ENCODE data around the gene NT5E.

Gene NT5E

DNA sequence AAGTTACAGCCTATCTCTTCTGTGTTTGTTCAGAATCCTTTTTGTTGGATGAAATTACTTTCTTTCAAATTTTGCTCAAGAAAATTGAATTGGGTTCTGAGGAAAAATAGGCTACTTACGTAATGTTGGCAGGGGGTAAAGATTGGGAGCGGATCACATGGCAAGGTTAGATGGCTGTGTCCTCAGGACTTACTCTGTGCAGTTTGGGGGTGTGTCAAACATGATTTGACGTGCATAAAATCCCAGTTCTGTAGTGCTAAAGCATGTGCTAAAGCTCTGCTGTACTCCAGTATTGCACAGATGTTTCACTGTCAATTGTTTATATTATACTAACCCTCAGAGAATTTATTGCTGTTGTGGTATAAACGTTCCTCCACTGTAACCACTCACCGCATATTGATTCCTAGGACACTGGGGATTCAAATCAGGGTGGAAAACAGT is 2.6 kb downstream of the NT5E start:
- TF ChIP-seq, protein P1, sequence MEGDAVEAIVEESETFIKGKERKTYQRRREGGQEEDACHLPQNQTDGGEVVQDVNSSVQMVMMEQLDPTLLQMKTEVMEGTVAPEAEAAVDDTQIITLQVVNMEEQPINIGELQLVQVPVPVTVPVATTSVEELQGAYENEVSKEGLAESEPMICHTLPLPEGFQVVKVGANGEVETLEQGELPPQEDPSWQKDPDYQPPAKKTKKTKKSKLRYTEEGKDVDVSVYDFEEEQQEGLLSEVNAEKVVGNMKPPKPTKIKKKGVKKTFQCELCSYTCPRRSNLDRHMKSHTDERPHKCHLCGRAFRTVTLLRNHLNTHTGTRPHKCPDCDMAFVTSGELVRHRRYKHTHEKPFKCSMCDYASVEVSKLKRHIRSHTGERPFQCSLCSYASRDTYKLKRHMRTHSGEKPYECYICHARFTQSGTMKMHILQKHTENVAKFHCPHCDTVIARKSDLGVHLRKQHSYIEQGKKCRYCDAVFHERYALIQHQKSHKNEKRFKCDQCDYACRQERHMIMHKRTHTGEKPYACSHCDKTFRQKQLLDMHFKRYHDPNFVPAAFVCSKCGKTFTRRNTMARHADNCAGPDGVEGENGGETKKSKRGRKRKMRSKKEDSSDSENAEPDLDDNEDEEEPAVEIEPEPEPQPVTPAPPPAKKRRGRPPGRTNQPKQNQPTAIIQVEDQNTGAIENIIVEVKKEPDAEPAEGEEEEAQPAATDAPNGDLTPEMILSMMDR (IDR thresholded peaks at IDR 0.05; ENCODE audit: borderline replicate concordance, insufficient read depth, low read depth, low read length), result no peak
- H3K4me3 ChIP-seq (ENCODE audit: low read depth, low read length), result no peak overlapping the region

DNA sequence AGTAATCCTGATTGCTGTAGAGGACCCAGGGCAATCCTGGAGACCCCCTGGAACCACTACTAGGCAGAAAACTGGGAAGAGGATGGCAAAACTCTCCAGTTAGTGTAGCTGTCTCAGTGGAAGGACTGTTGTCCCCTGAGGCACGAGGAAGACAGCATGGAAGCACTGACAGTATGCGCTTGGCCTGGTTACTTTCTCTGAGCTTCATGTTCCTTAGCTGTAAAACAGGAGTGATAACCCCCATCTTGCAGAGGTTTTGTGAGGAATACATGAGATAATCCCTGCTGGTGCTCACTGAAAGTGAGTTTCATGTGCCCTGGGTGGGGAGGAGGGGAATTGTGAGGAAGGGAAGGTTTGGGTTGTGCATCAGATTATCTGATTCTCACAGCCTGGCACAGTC is 3.2 kb downstream of the NT5E start:
- no peak overlapping the region for H3K4me3 ChIP-seq (ENCODE audit: low read depth, low read length)
- TF ChIP-seq, protein P1 (IDR thresholded peaks at IDR 0.05; ENCODE audit: borderline replicate concordance, insufficient read depth, low read depth, low read length), result no peak

DNA sequence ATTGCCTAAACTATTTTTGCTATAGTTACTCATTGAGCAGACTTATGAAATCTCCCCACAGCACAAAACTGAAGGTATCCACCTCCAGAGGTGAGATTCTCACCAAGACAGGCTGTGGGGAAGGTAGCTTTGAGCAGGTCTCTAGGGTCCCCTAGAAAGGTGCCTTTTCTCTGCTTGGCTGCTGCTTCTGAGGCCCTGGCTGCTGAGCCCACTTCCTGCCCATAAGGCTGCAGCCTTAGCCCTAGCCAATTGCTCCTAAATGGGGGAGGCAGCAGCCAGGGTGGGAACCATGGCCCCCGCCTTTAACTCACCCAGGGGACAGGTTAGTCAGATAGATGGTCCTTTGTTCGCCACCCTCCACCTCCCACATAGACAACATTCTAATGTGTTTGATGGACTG is 3.6 kb downstream of the NT5E start:
- no peak overlapping the region for H3K4me3 ChIP-seq (ENCODE audit: low read depth, low read length)
- TF ChIP-seq, protein P1 (IDR thresholded peaks at IDR 0.05; ENCODE audit: borderline replicate concordance, insufficient read depth, low read depth, low read length), result no peak

DNA sequence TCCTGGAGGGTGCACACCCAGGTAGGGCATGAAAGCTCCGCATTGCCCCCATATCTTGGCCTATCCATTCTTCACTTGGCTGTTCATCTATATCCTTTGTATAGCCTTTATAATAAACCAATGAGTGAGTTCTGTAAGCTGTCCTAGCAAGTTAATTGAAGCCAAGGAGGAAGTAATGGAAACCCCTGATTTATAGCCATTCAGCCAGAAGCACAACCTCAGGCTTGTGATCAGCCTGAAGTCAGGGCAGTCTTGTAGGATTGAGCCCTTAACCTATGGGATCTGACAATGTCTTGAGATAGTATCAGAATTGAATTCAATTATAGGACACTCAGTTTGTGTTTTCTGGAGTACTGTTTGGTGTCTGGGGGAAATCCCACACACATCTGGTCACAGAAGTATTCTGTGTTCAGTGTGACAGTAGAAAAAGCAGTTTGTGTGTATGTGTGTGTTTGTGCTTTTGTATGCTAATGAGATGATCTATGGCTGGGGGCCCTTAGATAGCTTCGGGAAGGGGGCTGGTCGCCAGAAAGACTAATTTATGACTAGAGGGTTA is 5.7 kb downstream of the NT5E start:
- no peak overlapping the region for H3K4me3 ChIP-seq (ENCODE audit: low read depth, low read length)
- TF ChIP-seq, protein P1 (IDR thresholded peaks at IDR 0.05; ENCODE audit: borderline replicate concordance, insufficient read depth, low read depth, low read length), result no peak

DNA sequence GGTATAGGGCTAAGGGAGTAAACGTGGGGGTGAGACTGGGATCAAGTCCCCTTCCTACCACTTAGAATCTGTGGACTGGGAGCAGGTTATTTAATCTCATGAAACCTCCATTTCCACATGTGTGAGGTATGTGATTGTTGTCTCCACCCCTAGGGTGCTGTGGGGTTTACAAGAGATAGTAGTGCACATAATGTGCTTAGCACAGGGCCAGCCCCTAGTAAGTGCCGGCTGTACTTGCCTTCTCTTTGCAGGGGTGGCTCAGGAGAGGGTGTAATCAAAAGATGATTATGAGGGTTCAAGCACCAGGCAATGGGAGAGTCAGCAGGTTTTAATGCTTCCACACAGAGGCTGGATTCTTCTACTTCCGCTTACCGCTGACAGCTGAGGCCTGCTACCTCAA is 6.9 kb downstream of the NT5E start:
- no peak overlapping the region for H3K4me3 ChIP-seq (ENCODE audit: low read depth, low read length)
- TF ChIP-seq, protein P1 (IDR thresholded peaks at IDR 0.05; ENCODE audit: borderline replicate concordance, insufficient read depth, low read depth, low read length), result no peak

DNA sequence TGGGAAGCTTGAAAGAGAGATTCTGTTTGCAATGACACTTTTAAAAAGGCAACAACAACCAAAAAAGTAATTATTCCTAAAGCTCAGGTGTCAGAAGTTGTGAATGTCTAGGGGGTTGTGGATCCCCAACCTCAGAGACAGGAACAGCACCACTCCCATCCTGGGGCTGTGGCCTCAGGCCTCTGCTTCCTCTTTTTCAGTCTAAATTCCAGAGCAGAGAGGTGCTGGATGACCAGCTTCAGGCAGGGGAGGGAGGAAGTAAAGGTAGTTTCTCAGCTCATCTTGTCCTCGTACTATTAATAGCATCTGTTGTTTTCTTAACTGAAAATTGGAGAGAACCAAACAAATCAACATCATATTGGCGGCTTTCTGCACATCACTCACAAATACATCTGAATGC is 8.3 kb downstream of the NT5E start:
- no peak overlapping the region for H3K4me3 ChIP-seq (ENCODE audit: low read depth, low read length)
- TF ChIP-seq, protein P1 (IDR thresholded peaks at IDR 0.05; ENCODE audit: borderline replicate concordance, insufficient read depth, low read depth, low read length), result no peak

DNA sequence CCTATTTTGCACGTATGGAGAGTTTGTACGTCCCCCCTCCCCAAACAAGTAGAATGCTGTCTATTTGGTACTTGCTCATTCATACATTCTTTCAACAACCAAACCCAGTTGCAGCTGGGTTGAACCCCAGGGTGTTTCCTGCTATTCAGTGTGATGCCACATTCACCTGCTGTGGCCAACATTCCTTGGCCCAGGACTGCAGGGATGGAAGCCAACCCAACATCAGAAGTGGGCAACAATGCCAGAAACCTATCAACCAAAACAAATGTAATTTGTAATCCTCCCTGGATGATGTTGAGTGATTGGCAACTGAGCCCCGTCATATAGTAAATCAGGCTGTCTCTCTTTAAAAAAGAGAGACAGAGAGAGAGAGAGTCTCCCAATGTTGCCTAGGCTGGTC is 8.9 kb downstream of the NT5E start:
- TF ChIP-seq, protein P1 (IDR thresholded peaks at IDR 0.05; ENCODE audit: borderline replicate concordance, insufficient read depth, low read depth, low read length), result no peak

More for the DNA sequence above, 8.9 kb downstream of the NT5E start:
- no peak overlapping the region for H3K4me3 ChIP-seq (ENCODE audit: low read depth, low read length)
